SK-N-SH (cell line): ENCODE measurements around the gene KNCN. TPM values are rescaled to one million over a fixed set of nuclear protein-coding genes. Genes with fewer than 3 reads are reported as not detected.

Experiments
- ELF1 ChIP-seq: IDR thresholded peaks from 2 replicates; pipeline ENCODE4 v1.4.0; 2012
- EP300 ChIP-seq, 2 experiments: IDR thresholded peaks; 2 replicates each; pipeline versions ENCODE4 v1.4.0 to v1.6.1; 2012; ENCODE audit warnings: borderline replicate concordance in 1 of 2, low read depth in 1 of 2, low read length in 1 of 2
- FOSL2 ChIP-seq: IDR thresholded peaks from 2 replicates; pipeline ENCODE4 v1.4.0; 2012; ENCODE audit warnings: low read depth, mild to moderate bottlenecking, moderate library complexity, borderline replicate concordance
- FOXJ3 ChIP-seq: sonication (generic); formaldehyde crosslinking; IDR thresholded peaks from 2 replicates; pipeline ENCODE4 v1.5.1; 2020; ENCODE audit warnings: mild to moderate bottlenecking, missing genetic modification reagents
- GATA2 ChIP-seq: sonication (generic); formaldehyde crosslinking; IDR thresholded peaks from 2 replicates; pipeline ENCODE4 v1.5.0; 2020; ENCODE audit warnings: mild to moderate bottlenecking, missing genetic modification reagents
- NRF1 ChIP-seq: IDR thresholded peaks from 2 replicates; pipeline ENCODE4 v1.6.1; 2012; ENCODE audit warnings: low read depth, mild to moderate bottlenecking, low read length
- RXRA ChIP-seq: IDR thresholded peaks from 2 replicates; pipeline ENCODE4 v1.4.0; 2012; ENCODE audit warnings: low read depth, mild to moderate bottlenecking, borderline replicate concordance
- SIN3A ChIP-seq: IDR thresholded peaks from 2 replicates; pipeline ENCODE4 v1.6.1; 2012; ENCODE audit warnings: low read depth, mild to moderate bottlenecking, low read length, moderate library complexity, borderline replicate concordance
- SMC3 ChIP-seq: IDR thresholded peaks from 2 replicates; pipeline ENCODE4 v1.6.1; 2012; ENCODE audit warnings: low read depth, low read length, improper control_type of control experiment
- TAF1 ChIP-seq: IDR thresholded peaks from 2 replicates; pipeline ENCODE4 v1.6.1; 2012; ENCODE audit warnings: low read depth, mild to moderate bottlenecking, low read length, moderate library complexity, borderline replicate concordance
- TCF12 ChIP-seq: IDR thresholded peaks from 2 replicates; pipeline ENCODE4 v1.4.0; 2012
- polyA plus RNA-seq, 3 experiments: library from polyadenylated mRNA; depleted of rRNA; stranded (reverse); fragments of >200 nt; gene quantifications; 2 replicates each; pipeline ENCODE4 v1.2.3, GENCODE V29; 2012
- TF ChIP-seq, protein P1 (sequence below): fragments of 200-600 bp; sonication (generic); IDR thresholded peaks from 2 replicates; pipeline ENCODE4 v1.6.1; 2017; ENCODE audit warnings: antibody characterized with exemption, mild to moderate bottlenecking, moderate library complexity
- TF ChIP-seq, protein P2 (sequence below): fragments of 150-350 bp; IDR thresholded peaks from 2 replicates; pipeline ENCODE4 v1.6.1; 2016; ENCODE audit warnings: mild to moderate bottlenecking, low read depth, low read length
- TF ChIP-seq, protein P3 (sequence below): IDR thresholded peaks from 2 replicates; pipeline ENCODE4 v1.4.0; 2012; ENCODE audit warnings: low read depth, borderline replicate concordance
- TF ChIP-seq, protein P4 (sequence below): IDR thresholded peaks from 2 replicates; pipeline ENCODE4 v1.4.0; 2012; ENCODE audit warnings: low read depth, borderline replicate concordance

Gene KNCN
- polyA plus RNA-seq, 1 of the 3 experiments (the other 2 are of a cell fraction) = not detected

DNA sequence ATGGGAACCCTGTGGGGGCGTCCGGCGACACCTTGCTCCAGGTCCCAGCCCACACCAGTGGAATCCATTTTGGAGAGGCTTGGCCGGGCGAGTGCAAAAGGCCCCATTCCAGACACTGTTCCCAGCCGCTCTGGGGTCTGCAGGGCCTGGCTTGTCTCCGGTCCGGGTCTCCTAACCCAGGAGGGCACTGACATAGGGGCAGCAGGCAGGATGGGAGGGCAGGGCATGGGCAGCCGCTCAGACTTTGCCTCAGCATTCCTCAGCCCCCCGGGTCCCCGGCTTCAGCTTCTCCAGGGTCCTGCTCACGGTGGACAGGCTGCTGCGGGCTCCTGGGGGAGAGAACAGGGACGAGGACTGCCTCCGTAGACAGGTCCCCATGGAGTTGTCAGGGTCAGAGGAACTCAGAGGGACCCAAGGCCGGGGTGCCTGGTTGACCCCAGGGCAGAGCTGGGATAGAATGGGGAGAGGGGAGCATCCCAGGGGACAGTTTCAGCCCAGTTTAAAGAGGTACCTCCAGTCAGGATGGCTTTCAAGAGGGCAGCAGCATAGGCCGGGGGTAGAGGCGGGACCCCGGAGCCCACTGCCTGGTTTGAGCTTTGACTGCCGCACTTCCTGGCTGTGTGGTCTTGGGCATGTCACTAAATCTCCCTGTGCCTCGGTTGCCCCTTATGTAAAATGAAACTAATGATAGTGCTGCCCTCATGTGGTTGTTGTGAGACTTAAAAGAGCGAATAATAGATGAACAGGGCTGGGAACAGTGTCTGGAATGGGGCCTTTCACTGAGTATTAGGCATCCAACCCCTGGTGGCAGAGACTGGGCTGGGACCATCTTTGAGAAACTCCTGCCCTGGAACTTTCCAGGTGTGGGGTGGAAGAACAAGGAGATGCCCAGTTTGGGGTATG is 3.7 kb downstream of the KNCN start (continued):
- TF ChIP-seq, protein P1, sequence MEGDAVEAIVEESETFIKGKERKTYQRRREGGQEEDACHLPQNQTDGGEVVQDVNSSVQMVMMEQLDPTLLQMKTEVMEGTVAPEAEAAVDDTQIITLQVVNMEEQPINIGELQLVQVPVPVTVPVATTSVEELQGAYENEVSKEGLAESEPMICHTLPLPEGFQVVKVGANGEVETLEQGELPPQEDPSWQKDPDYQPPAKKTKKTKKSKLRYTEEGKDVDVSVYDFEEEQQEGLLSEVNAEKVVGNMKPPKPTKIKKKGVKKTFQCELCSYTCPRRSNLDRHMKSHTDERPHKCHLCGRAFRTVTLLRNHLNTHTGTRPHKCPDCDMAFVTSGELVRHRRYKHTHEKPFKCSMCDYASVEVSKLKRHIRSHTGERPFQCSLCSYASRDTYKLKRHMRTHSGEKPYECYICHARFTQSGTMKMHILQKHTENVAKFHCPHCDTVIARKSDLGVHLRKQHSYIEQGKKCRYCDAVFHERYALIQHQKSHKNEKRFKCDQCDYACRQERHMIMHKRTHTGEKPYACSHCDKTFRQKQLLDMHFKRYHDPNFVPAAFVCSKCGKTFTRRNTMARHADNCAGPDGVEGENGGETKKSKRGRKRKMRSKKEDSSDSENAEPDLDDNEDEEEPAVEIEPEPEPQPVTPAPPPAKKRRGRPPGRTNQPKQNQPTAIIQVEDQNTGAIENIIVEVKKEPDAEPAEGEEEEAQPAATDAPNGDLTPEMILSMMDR = peak; percentile 70
- TF ChIP-seq TAF1 (no peak), SMC3 (peak; percentile 51), FOXJ3 (CRISPR knock-in tag) (no peak), EP300 (IDR thresholded peaks at IDR 0.05; ENCODE audit: borderline replicate concordance in 1 of 2, low read depth in 1 of 2, low read length in 1 of 2) (no peak), GATA2 (CRISPR knock-in tag) (no peak), FOSL2 (no peak), SIN3A (no peak), RXRA (no peak), TCF12 (no peak), NRF1 (no peak), ELF1 (no peak)
- TF ChIP-seq, protein P2, sequence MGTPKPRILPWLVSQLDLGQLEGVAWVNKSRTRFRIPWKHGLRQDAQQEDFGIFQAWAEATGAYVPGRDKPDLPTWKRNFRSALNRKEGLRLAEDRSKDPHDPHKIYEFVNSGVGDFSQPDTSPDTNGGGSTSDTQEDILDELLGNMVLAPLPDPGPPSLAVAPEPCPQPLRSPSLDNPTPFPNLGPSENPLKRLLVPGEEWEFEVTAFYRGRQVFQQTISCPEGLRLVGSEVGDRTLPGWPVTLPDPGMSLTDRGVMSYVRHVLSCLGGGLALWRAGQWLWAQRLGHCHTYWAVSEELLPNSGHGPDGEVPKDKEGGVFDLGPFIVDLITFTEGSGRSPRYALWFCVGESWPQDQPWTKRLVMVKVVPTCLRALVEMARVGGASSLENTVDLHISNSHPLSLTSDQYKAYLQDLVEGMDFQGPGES = no peak
- TF ChIP-seq, protein P3, sequence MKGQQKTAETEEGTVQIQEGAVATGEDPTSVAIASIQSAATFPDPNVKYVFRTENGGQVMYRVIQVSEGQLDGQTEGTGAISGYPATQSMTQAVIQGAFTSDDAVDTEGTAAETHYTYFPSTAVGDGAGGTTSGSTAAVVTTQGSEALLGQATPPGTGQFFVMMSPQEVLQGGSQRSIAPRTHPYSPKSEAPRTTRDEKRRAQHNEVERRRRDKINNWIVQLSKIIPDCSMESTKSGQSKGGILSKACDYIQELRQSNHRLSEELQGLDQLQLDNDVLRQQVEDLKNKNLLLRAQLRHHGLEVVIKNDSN = no peak
- TF ChIP-seq, protein P4, sequence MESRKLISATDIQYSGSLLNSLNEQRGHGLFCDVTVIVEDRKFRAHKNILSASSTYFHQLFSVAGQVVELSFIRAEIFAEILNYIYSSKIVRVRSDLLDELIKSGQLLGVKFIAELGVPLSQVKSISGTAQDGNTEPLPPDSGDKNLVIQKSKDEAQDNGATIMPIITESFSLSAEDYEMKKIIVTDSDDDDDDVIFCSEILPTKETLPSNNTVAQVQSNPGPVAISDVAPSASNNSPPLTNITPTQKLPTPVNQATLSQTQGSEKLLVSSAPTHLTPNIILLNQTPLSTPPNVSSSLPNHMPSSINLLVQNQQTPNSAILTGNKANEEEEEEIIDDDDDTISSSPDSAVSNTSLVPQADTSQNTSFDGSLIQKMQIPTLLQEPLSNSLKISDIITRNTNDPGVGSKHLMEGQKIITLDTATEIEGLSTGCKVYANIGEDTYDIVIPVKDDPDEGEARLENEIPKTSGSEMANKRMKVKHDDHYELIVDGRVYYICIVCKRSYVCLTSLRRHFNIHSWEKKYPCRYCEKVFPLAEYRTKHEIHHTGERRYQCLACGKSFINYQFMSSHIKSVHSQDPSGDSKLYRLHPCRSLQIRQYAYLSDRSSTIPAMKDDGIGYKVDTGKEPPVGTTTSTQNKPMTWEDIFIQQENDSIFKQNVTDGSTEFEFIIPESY = no peak
